Stimulated activated CD8-positive, alpha-beta memory T cell treated with anti-CD3 and anti-CD28 coated beads, Interleukin-4, amount 100 ng/mL, for 24 hours (primary cell): ENCODE results near the gene ZNF565.
"Not testable (repeated sequence)": the region's sequence is repeated elsewhere in the genome, so short reads cannot be mapped to it uniquely, and the experiment has no call there.

Experiments
- DNase-seq: peaks from one replicate; pipeline ENCODE4 v3.0.0-alpha.2; 2020; ENCODE audit warnings: low read depth

ZNF565 gene

DNA sequence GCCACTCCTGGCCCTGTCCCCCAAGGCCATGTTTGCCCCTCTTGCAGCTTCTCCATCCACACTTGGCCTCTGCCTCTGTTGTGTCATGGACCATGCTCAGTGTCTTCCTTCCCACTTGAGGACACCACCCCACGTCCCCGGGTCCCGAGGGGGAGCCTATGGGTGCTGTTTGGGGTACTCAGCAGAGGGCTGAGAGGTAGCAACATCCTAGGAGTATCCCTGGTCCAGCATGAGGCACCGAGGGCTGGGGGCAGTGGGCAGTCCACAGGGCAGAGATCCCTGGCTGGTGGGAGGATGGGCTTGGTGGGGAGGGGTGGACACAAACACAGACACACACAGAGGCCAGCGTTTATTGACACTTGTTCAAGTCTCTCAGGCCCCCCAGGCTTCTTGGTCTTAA is 63.9 kb downstream of the ZNF565 start:
- no peak for DNase-seq

- DNase-seq: no peak
Measured at GRCh38 chr19:36149673-36150406, 64.6 kb downstream of the ZNF565 start.

GRCh38 chr19:36144624-36145023 is 69.8 kb downstream of the ZNF565 start:
- DNase-seq: no peak

DNA sequence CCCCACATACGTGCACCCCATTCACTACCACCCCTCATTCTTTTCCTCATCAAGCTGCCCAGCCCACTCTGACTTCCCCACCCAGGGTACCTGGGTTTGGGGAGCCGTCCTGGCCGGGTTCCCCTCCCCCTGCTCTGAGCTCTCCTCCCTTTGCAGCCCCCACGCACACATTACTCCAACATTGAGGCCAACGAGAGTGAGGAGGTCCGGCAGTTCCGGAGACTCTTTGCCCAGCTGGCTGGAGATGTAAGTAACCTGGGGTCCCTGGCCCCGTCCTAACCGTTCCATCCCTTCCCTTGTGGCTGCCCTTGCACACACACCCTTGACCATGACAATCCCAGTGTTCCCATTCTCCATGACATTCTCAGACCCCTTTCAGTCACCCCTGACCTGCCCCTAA is 72.0 kb downstream of the ZNF565 start:
- no peak for DNase-seq

DNA sequence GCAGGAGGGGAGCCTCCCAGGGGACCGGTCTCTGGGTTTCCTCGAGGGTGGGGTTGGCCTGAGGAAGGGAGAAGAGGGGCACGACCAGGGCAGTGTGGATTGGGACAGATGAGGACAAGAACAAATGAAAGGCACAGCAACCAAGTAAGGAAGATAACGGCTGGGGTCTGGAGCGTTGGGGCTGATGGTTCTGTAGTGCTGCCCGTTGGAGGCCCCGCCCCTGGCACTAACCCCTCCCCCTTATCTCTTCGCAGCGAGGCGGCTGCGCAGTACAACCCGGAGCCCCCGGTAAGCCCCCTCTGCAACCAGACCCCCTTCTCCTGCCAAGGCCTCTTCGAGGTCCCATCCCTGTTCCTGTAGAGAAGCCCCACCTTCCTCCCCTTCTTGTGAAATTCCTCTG is 72.4 kb downstream of the ZNF565 start:
- DNase-seq: no peak

- peak; percentile 78 for DNase-seq
Measured at GRCh38 chr19:36141039-36141927, 73.2 kb downstream of the ZNF565 start.

- peak; percentile 19 for DNase-seq
Measured at GRCh38 chr19:36140304-36141038, 74.0 kb downstream of the ZNF565 start.

DNA sequence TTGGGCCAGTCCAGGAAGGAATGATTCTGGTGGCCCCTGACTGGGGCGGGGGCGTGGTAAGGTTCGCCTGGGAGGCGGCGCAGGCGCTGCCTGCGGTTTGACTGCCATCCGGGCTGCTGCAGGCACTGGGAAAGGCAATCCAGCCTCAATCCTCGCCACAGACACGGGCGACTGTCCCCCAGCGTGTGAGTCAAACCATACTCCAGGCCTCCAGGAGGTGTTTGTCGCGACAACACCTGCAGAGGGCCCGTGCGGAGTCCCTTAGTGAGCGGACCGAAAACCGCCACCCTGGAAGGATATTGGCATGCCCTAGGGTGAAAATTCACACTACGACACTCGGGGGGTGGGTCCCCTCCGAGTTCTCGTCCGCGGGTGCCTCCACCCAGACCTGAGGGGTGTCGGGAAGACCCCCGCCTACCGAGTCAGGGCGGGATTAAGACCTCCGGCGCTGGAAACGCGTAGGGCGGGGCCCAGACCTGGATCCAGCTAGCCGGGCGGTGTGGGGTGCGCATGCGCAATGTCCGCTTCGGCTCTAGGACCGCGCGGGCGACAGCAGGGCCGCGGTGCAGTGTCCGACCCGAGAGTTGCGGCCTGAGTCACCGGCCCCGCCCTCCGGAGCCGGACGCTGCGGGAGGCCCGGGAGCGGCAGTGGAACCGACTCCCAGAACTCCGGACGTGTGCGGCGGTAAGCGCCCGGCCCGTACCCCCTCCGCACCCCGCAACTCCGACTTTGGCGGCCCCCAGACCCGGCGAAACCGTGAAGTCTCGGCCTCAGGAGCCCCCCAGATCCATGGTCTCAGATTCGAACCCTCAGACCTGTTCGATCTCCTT is 74.8 kb downstream of the ZNF565 start, which contains the start of gene CAPNS1:
Gene CAPNS1 (plus strand): TSS at position 594 of the 831 bp plus-strand sequence. CDS start 946 bp downstream, outside the sequence.
- peak; percentile 91 for DNase-seq

- no peak for DNase-seq
Measured at GRCh38 chr19:36139120-36139472, 75.4 kb downstream of the ZNF565 start.

- DNase-seq: no peak
Measured at GRCh38 chr19:36136964-36137686, 77.3 kb downstream of the ZNF565 start.

DNA sequence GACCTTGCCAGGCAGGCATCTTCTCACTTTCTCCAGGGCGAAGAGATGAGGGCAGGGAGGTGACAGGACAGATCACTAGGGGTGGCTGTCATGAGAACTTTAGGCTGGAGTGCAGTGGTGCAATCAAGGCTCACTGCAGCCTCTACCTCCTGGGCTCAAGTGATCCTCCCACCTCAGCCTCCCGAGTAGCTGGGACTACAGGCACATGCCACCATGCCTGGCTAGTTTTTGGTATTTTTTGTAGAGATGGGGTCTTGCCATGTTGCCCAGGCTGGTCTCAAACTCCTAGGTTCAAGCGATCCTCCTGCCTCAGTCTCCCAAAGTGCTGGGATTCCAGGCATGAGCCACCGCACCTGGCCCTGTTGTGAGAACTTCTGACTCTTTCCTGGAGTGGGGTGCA is 79.6 kb downstream of the ZNF565 start:
- DNase-seq: not testable (repeated sequence)
